B cell (primary cell): ENCODE data around the gene NT5C. TPM values are rescaled to one million over a fixed set of nuclear protein-coding genes. Genes with fewer than 3 reads are reported as not detected.
A peak's percentile ranks its signal among the peaks of the same experiment; 100 is the strongest.

Source experiments
- ATAC-seq: fragments of 200-7000 bp; cut with Tn5 transposase; one replicate; pipeline ENCODE4 v1.10.0; 2021; ENCODE audit warnings: low read depth, mild to moderate bottlenecking, moderate number of reproducible peaks, moderate library complexity
- CTCF ChIA-PET: fragments of 350-600 bp; sonication (Branson Sonifier 250); formaldehyde crosslinking; loops from one replicate; lab custom pipeline; 2021; ENCODE audit warnings: antibody characterized with exemption, inconsistent platforms; lab: Charles Lee
- POLR2A ChIA-PET: fragments of 350-600 bp; sonication (Branson Sonifier 250); formaldehyde crosslinking; loops from one replicate; lab custom pipeline; 2021; ENCODE audit warnings: antibody characterized with exemption; lab: Charles Lee
- DNase-seq: peaks from one replicate; pipeline ENCODE4 v3.0.0; 2013
- H2AFZ ChIP-seq: 2 replicates; pipeline ENCODE4 v1.6.1; 2012; ENCODE audit warnings: mild to moderate bottlenecking, low read depth, low read length; ENCODE audit not compliant: insufficient read depth, poor library complexity, severe bottlenecking
- H3K27ac ChIP-seq, 2 donors: 1 replicate in 1 of 2; 2 replicates in 1 of 2; pipeline ENCODE4 v1.5.1; 2012 to 2013; ENCODE audit warnings: low read length in 2 of 2, mild to moderate bottlenecking in 2 of 2, moderate library complexity in 1 of 2
- H3K27me3 ChIP-seq, 4 experiments: fragments of 200-600 bp in 1 of 4; sonication (generic) in 1 of 4; replicated peaks in 1 of 4; 1 replicate in 2 of 4; 2 replicates in 2 of 4; pipeline versions ENCODE4 v1.6.1 to v1.7.0; 2013 to 2016; ENCODE audit warnings: low read length in 3 of 4, mild to moderate bottlenecking in 2 of 4, mixed read lengths in 1 of 4, moderate library complexity in 1 of 4; ENCODE audit not compliant: insufficient read depth in 4 of 4, control insufficient read depth in 3 of 4; ENCODE audit errors: control extremely low read depth in 1 of 4
- H3K36me3 ChIP-seq, 2 experiments: replicated peaks in 1 of 2; 1 replicate in 1 of 2; 2 replicates in 1 of 2; pipeline versions ENCODE4 v1.6.1 to v1.7.1; 2013; ENCODE audit warnings: low read length in 1 of 2; ENCODE audit not compliant: insufficient read depth in 2 of 2, control insufficient read depth in 1 of 2; ENCODE audit errors: control extremely low read depth in 1 of 2, extremely low read depth in 1 of 2
- H3K4me1 ChIP-seq, 2 donors: fragments of 200-600 bp in 1 of 2; sonication (generic) in 1 of 2; 1 replicate in 1 of 2; 2 replicates in 1 of 2; pipeline versions ENCODE4 v1.5.1 to v1.6.1; 2013 to 2017; ENCODE audit warnings: low read length in 2 of 2; ENCODE audit not compliant: control insufficient read depth in 2 of 2, insufficient read depth in 2 of 2
- H3K4me2 ChIP-seq: replicated peaks from 2 replicates; pipeline ENCODE3; 2012; ENCODE audit warnings: mild to moderate bottlenecking, low read depth, low read length; ENCODE audit not compliant: poor library complexity, severe bottlenecking
- H3K4me3 ChIP-seq, 5 experiments: fragments of 200-600 bp in 1 of 5; sonication (generic) in 1 of 5; 1 replicate in 3 of 5; 2 replicates in 2 of 5; pipeline versions ENCODE4 v1.5.1 to v1.7.0; 2011 to 2016; ENCODE audit warnings: low read length in 4 of 5, mild to moderate bottlenecking in 4 of 5, low read depth in 2 of 5, control low read depth in 1 of 5, moderate library complexity in 1 of 5; ENCODE audit not compliant: insufficient read depth in 1 of 5; ENCODE audit errors: control extremely low read depth in 1 of 5, extremely low read depth in 1 of 5
- H3K79me2 ChIP-seq: fragments of 200-600 bp; sonication (generic); one replicate; pipeline ENCODE4 v1.6.0; 2016; ENCODE audit warnings: low read length; ENCODE audit not compliant: control insufficient read depth, insufficient read depth
- H3K9ac ChIP-seq: fragments of 200-600 bp; sonication (generic); 2 replicates; pipeline ENCODE4 v1.6.1; 2017; ENCODE audit warnings: mild to moderate bottlenecking, low read length, moderate library complexity
- H3K9me3 ChIP-seq, 3 donors: one replicate each; pipeline versions ENCODE4 v1.6.1 to v1.7.1; 2013; ENCODE audit warnings: low read length in 2 of 3; ENCODE audit not compliant: control insufficient read depth in 2 of 3, insufficient read depth in 1 of 3; ENCODE audit errors: control extremely low read depth in 1 of 3
- H4K20me1 ChIP-seq: 2 replicates; pipeline ENCODE4 v1.6.0; 2012; ENCODE audit warnings: mild to moderate bottlenecking, low read length; ENCODE audit not compliant: insufficient read depth, control insufficient read depth, poor library complexity, severe bottlenecking
- H3K27ac Mint-ChIP-seq: one replicate; pipeline ENCODE4 v1.8.0; 2021; ENCODE audit warnings: mixed read lengths
- H3K27me3 Mint-ChIP-seq: one replicate; pipeline ENCODE4 v1.8.0; 2021; ENCODE audit warnings: mixed read lengths
- H3K4me1 Mint-ChIP-seq: one replicate; pipeline ENCODE4 v1.8.0; 2021; ENCODE audit warnings: mixed read lengths
- H3K4me3 Mint-ChIP-seq: one replicate; pipeline ENCODE4 v1.8.0; 2021; ENCODE audit warnings: mixed read lengths
- H3K9me3 Mint-ChIP-seq: one replicate; pipeline ENCODE4 v1.8.0; 2022; ENCODE audit warnings: mixed read lengths; ENCODE audit not compliant: insufficient read depth
- EZH2 ChIP-seq: IDR thresholded peaks from 2 replicates; pipeline ENCODE4 v1.6.1; 2012; ENCODE audit warnings: borderline replicate concordance, low read depth, mild to moderate bottlenecking, moderate library complexity, low read length; ENCODE audit not compliant: insufficient read depth, poor library complexity, severe bottlenecking
- WGBS: methylation state at CpG from one replicate; pipeline ENCODE4 v1.1.5; 2013; ENCODE audit warnings: missing lambda C conversion rate; ENCODE audit not compliant: insufficient coverage; 5-methylcytosine and 5-hydroxymethylcytosine counted together
- intact Hi-C: fragments of 100-400 bp; cut with micrococcal nuclease; formaldehyde crosslinking; loops from one replicate; pipeline ENCODE4 v1.10.0; 2022
- polyA plus RNA-seq: library from polyadenylated mRNA; depleted of rRNA; stranded (reverse); fragments of >200 nt; gene quantifications from 2 replicates; pipeline ENCODE4 v1.2.3, GENCODE V29; 2012
- total RNA-seq, 2 donors: library from RNA; stranded (reverse); fragments of 120-200 nt in 1 of 2; gene quantifications; 1 replicate in 1 of 2; 2 replicates in 1 of 2; pipeline versions ENCODE4 v1.2.3 to v1.2.4, GENCODE V29; 2013 to 2022
- TF ChIP-seq, protein P1 (sequence below): fragments of 200-600 bp; IDR thresholded peaks from one replicate; pipeline ENCODE4 v1.8.0; 2022; ENCODE audit warnings: antibody characterized with exemption, mild to moderate bottlenecking

The NT5C gene
- total and polyA plus RNA-seq, 2 donors (not counting 1 experiment from before 2014, with no cell fraction given): 98.9 to 184 TPM

DNA sequence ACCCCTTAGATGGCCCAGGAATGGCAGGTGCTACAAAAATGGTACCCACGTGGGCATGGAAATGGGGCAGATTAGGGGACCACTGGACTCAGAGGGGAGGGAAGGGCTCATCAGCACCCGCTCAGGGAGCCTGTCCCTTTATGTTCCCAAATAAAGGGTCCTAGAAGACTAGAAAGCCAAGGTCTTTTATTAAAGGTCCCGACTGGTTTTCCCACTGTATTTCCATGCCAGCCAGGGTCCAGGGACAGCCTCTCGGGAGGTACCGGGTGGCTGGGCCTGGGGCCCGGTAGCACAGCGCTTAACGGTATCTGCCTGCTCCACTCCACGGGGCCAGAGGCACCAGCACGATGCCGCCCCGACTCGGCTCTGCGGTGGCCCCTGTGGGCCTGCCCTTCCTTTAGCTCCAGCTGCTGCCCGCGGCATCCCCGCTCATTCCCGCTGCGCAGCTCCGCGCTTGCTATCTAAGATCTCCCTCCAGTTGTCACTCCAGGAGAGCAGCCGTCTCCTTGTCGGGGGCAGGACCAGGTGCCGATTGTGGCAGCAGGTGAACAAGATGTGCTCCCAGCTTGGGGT is 1.4 kb downstream of the NT5C start:
- Mint-ChIP-seq H3K27ac (peak overlapping the region; percentile 84), H3K4me1 (peaks cover 43% of the 10 kb centered on the region), H3K9me3 (no peaks in the 10 kb centered on the region), H3K27me3 (no peaks in the 10 kb centered on the region), H3K4me3 (peak overlapping the region; percentile 86)
- H3K9me3 ChIP-seq: no peaks in the 10 kb centered on the region
- TF ChIP-seq, protein P1, sequence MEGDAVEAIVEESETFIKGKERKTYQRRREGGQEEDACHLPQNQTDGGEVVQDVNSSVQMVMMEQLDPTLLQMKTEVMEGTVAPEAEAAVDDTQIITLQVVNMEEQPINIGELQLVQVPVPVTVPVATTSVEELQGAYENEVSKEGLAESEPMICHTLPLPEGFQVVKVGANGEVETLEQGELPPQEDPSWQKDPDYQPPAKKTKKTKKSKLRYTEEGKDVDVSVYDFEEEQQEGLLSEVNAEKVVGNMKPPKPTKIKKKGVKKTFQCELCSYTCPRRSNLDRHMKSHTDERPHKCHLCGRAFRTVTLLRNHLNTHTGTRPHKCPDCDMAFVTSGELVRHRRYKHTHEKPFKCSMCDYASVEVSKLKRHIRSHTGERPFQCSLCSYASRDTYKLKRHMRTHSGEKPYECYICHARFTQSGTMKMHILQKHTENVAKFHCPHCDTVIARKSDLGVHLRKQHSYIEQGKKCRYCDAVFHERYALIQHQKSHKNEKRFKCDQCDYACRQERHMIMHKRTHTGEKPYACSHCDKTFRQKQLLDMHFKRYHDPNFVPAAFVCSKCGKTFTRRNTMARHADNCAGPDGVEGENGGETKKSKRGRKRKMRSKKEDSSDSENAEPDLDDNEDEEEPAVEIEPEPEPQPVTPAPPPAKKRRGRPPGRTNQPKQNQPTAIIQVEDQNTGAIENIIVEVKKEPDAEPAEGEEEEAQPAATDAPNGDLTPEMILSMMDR: no peak
- no peak for TF ChIP-seq EZH2
- H3K4me1 ChIP-seq: peaks cover 24 to 38% of the 10 kb centered on the region in 2 donors
- H3K27me3 ChIP-seq: no peaks in the 10 kb centered on the region
- WGBS: 88% methylated on average over 24 of the region's 24 CpGs
- H2AFZ ChIP-seq: no peak overlapping the region
- POLR2A ChIA-PET: interaction anchor here (0.6 to 3.5 kb wide), 4 partner anchors 11 to 20 kb away, joined by 6 to 49 read pairs (median 8); partner anchors contain the start of gene ARMC7
- peaks cover 3% of the 10 kb centered on the region for H3K79me2 ChIP-seq
- CTCF ChIA-PET: interaction anchor here (0.6 to 13.4 kb wide), 16 partner anchors 9 to 168 kb away, joined by 3 to 262 read pairs (median 3); partner anchors contain the start of genes ARMC7, JPT1 and NUP85
- peak overlapping the region in 3 of 5 experiments; percentile 87 to 95 (median 90) for H3K4me3 ChIP-seq
- DNase-seq (no peak), ATAC-seq (no peak)
- peak overlapping the region in 1 of 2 donors; percentile 85 for H3K27ac ChIP-seq
- peaks cover 0 to 17% of the 10 kb centered on the region in 2 experiments for H3K36me3 ChIP-seq
- intact Hi-C loops: no loop called here
- H3K9ac ChIP-seq: peak overlapping the region; percentile 88
- peak overlapping the region; percentile 86 for H3K4me2 ChIP-seq
- peaks cover 23% of the 10 kb centered on the region for H4K20me1 ChIP-seq

- H4K20me1 ChIP-seq: peaks cover 23% of the 10 kb centered on the region
- ChIA-PET POLR2A (interaction anchor here (0.6 to 3.5 kb wide), 2 partner anchors 14 to 16 kb away, joined by 8 to 49 read pairs; no protein-coding TSS in a partner anchor), CTCF (interaction anchor here (0.5 to 13.4 kb wide), 6 partner anchors 9 to 44 kb away, joined by 3 to 262 read pairs (median 4); partner anchors contain the start of genes ARMC7 and JPT1)
- H3K27ac ChIP-seq: no peak overlapping the region
- 91% methylated on average over 8 of the region's 9 CpGs for whole genome bisulfite sequencing
- H3K27me3 Mint-ChIP-seq: no peaks in the 10 kb centered on the region
- no peaks in the 10 kb centered on the region for H3K27me3 ChIP-seq
- H3K4me3 Mint-ChIP-seq: peak overlapping the region; percentile 86
- peaks cover 8% of the 10 kb centered on the region for H3K79me2 ChIP-seq
- no peak overlapping the region for H3K4me2 ChIP-seq
- no peaks in the 10 kb centered on the region for H3K9me3 Mint-ChIP-seq
- peak overlapping the region; percentile 37 for H3K27ac Mint-ChIP-seq
- TF ChIP-seq EZH2: no peak
- TF ChIP-seq, protein P1: no peak
- DNase-seq: no peak
- peaks cover 29 to 43% of the 10 kb centered on the region in 2 donors for H3K4me1 ChIP-seq
- no peak overlapping the region for H3K4me3 ChIP-seq
- intact Hi-C loops: no loop called here
- H3K9me3 ChIP-seq: no peaks in the 10 kb centered on the region
- no peak for ATAC-seq
- H3K36me3 ChIP-seq: peaks cover 0 to 17% of the 10 kb centered on the region in 2 experiments
- peaks cover 49% of the 10 kb centered on the region for H3K4me1 Mint-ChIP-seq
- H2AFZ ChIP-seq: no peak overlapping the region
- no peak overlapping the region for H3K9ac ChIP-seq
Measured at GRCh38 chr17:75129576-75129975, 2.0 kb downstream of the NT5C start.
